ENCODE results near the gene GHITM.

- TF ChIP-seq GATA2 (IDR thresholded peaks at IDR 0.05; ENCODE audit: low read depth, low read length) = no peak
- TF ChIP-seq GATA3 (IDR thresholded peaks at IDR 0.05; ENCODE audit: low read depth, low read length) = no peak
Measured at GRCh38 chr10:84200537-84201243, 61.4 kb downstream of the GHITM start.
